GM11168 (cell line): ENCODE measurements around the gene PCDHGB4.
"Not testable (repeated sequence)": the region's sequence is repeated elsewhere in the genome, so short reads cannot be mapped to it uniquely, and the experiment has no call there.

Experiments
- in situ Hi-C: fragments of 300-500 bp; cut with MboI; formaldehyde crosslinking; loops from one replicate; pipeline ENCODE4 v1.12.0; 2022; ENCODE audit warnings: low sequenced_read_pairs; ENCODE audit not compliant: unreplicated experiment

The PCDHGB4 gene

DNA sequence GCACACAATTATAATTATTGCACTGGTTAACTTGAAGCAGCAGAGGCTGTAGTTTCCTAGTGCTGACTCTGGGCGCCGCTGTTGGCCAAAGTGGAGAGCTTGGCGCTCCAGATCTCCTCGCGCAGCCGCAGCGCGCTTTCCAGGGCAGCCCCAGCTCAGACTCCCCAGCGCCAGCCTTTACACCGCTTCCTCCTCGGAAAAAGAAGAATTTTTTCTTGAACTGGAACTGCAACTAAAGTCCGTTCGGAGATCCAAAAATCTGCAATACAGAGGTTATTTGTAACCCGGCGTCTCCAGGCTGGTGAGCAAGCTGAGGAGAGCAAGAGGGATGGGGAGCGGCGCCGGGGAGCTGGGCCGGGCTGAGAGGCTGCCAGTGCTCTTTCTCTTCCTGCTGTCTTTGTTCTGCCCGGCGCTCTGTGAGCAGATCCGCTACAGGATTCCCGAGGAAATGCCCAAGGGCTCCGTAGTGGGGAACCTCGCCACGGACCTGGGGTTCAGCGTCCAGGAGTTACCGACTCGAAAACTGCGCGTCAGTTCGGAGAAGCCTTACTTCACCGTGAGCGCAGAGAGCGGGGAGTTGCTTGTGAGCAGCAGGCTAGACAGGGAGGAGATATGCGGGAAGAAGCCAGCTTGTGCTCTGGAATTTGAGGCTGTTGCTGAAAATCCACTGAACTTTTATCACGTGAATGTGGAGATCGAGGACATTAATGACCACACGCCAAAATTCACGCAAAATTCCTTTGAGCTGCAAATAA lies at the start of gene PCDHGB4:
TSS of gene PCDHGB4 (plus strand) at position 142 of the 755 bp plus-strand sequence. CDS start at position 329, 187 bp downstream.
- in situ Hi-C loops, result not testable (repeated sequence)

- in situ Hi-C loops, result no loop called here
Observed at GRCh38 chr5:141338538-141339306, 48.8 kb upstream of the PCDHGB4 start, which contains the start of gene PCDHGA2. Gene PCDHGA2, plus strand, starts transcription at chr5:141338760.

DNA sequence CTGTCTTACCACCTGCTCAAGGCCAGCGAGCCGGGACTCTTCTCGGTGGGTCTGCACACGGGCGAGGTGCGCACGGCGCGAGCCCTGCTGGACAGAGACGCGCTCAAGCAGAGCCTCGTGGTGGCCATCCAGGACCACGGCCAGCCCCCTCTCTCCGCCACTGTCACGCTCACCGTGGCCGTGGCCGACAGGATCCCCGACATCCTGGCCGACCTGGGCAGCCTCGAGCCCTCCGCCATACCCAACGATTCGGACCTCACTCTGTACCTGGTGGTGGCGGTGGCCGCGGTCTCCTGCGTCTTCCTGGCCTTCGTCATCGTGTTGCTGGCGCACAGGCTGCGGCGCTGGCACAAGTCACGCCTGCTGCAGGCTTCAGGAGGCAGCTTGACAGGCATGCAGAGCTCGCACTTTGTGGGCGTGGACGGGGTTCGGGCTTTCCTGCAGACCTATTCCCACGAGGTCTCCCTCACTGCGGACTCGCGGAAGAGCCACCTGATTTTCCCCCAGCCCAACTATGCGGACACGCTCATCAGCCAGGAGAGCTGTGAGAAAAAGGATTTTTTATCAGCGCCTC lies 46.6 kb upstream of the PCDHGB4 start:
- in situ Hi-C loops, result not testable (repeated sequence)

- in situ Hi-C loops, result no loop called here
Observed at GRCh38 chr5:141342773-141343172, 44.7 kb upstream of the PCDHGB4 start.

DNA sequence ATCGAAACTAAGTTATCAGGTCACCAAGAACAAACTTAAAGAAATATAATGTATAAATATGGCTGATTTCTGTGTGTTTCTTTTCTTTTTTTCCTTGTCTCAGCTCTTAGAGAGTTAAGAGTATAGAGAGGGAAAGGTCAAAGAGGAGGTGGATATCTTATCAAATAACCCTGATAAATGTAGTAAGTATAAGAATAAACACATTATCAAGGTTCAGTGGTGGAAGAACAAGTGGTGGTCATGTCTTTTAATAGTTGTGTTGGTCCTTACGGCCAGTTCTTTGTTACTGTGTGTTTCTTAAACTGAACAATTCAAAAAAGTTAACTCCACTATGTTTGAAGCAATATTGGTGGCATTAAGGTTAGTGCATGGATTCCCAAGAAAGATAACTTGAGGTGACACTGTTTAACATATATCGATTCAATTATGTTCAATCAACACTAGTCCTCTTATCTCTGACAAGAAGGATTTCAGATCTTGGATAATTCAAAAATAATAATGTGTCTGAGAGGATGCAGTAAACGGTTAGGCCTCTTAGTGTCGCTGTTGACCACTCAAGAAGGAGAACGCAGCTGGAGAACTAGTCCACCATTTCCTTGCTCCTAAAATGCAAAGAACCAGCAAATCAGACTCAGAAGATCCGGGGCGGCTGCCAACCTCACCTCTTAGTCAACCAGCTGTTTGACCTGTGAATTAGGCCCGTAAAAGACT lies 44.1 kb upstream of the PCDHGB4 start, which contains the start of gene PCDHGA3:
TSS of gene PCDHGA3 (plus strand) at position 588 of the 711 bp plus-strand sequence. CDS start 205 bp downstream, outside the sequence.
- in situ Hi-C loops, result no loop called here

- in situ Hi-C loops, result no loop called here
Observed at GRCh38 chr5:141343953-141344463, 43.5 kb upstream of the PCDHGB4 start.

- in situ Hi-C loops, result no loop called here
Observed at GRCh38 chr5:141345327-141345726, 42.2 kb upstream of the PCDHGB4 start.

GRCh38 chr5:141346017-141346416 lies 41.5 kb upstream of the PCDHGB4 start:
- in situ Hi-C loops, result not testable (repeated sequence)

DNA sequence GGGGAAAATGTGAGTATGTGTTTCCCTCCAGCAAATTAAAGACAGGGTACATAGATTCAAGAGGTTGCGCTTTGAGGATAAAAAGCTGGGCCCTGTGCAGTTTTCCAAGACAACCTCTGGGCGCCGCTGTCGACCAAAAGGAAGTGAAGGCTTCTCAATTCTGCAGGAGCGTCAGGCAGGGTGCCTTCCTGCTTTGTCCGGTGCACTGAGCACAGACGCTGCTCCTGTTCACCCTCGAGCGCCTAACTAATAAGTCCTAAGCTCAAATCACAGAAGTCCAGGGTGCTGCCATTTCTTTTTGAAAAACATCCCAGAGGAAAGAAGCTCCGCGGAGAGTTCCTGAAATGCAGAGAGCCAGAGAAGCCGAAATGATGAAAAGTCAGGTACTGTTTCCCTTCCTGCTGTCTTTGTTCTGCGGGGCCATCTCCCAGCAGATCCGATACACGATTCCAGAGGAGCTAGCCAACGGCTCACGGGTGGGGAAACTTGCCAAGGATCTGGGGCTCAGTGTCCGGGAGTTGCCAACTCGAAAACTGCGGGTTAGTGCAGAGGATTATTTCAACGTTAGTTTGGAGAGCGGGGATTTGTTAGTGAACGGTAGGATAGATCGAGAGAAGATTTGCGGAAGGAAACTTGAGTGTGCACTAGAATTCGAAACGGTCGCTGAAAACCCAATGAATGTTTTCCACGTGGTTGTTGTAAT lies 37.4 kb upstream of the PCDHGB4 start, which contains the start of gene PCDHGB1:
TSS of gene PCDHGB1 (plus strand) at position 183 of the 703 bp plus-strand sequence. CDS start at position 345, 162 bp downstream.
- in situ Hi-C loops, result no loop called here

- in situ Hi-C loops, result no loop called here
Observed at GRCh38 chr5:141351591-141351990, 35.9 kb upstream of the PCDHGB4 start.

GRCh38 chr5:141354900-141355469 lies 32.5 kb upstream of the PCDHGB4 start, which contains the start of gene PCDHGA4:
Gene PCDHGA4, plus strand, starts transcription at chr5:141355021. Its CDS starts 87 bp downstream, at chr5:141355108.
- in situ Hi-C loops, result no loop called here

- in situ Hi-C loops, result no loop called here
Observed at GRCh38 chr5:141355641-141356040, 31.9 kb upstream of the PCDHGB4 start.

DNA sequence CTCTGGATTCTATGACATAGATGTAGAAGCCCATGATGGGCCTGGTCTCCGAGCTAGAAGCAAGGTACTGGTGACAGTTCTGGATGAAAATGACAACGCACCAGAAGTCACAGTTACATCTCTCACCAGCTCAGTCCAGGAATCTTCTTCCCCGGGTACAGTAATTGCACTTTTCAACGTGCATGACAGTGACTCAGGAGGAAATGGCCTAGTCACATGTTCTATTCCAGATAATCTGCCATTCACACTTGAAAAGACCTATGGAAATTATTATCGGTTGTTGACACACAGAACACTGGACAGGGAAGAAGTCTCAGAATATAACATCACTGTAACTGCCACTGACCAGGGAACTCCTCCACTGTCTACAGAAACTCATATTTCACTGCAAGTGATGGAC lies 31.4 kb upstream of the PCDHGB4 start:
- in situ Hi-C loops, result no loop called here

DNA sequence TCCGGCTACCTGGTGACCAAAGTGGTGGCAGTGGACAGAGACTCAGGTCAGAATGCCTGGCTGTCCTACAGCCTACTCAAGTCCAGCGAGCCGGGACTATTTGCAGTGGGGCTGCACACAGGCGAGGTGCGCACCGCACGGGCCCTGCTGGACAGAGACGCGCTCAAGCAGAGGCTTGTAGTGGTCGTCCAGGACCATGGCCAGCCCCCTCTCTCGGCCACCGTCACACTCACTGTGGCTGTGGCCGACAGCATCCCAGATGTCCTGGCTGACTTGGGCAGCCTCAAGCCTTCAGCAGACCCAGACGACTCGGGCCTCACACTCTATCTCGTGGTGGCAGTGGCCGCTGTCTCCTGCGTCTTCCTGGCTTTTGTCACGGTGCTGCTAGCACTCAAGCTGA lies 30.5 kb upstream of the PCDHGB4 start:
- in situ Hi-C loops, result no loop called here

DNA sequence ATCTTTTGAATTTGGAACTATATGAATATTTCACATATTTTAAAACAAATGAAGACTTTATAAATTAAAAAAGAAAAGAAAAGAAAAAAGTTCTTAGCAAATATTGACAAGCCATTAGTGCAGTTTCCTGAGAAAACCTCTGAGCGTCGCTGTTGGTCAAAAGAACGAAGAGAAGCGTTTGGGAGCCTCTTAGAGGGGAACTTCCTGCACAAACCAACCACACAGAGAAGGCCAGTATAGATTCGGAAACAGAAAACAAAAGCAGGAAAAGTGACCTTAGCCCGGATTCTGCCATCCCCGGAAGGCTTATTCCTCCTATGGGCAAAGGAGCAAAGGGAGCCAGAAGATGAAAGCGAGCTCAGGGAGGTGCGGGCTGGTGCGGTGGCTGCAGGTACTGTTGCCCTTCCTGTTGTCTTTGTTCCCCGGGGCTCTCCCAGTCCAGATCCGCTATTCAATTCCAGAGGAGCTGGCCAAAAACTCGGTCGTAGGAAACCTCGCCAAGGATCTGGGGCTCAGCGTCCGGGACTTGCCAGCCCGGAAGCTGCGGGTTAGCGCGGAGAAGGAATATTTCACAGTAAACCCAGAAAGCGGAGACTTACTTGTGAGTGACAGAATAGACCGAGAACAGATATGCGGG lies 27.6 kb upstream of the PCDHGB4 start, which contains the start of gene PCDHGB2:
TSS of gene PCDHGB2 (plus strand) at position 205 of the 637 bp plus-strand sequence. CDS start at position 347, 142 bp downstream.
- in situ Hi-C loops, result no loop called here

DNA sequence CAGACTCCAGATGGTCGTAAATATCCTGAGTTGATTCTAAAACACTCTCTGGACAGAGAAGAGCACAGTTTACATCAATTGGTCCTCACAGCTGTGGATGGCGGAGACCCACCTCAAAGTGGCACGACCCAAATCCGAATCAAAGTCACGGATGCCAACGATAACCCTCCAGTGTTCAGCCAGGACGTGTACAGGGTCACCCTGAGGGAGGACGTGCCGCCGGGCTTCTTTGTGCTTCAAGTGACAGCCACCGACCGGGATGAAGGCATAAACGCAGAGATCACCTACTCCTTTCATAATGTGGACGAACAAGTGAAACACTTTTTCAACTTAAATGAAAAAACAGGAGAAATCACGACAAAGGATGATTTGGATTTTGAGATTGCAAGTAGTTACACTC lies 26.8 kb upstream of the PCDHGB4 start:
- in situ Hi-C loops, result no loop called here

DNA sequence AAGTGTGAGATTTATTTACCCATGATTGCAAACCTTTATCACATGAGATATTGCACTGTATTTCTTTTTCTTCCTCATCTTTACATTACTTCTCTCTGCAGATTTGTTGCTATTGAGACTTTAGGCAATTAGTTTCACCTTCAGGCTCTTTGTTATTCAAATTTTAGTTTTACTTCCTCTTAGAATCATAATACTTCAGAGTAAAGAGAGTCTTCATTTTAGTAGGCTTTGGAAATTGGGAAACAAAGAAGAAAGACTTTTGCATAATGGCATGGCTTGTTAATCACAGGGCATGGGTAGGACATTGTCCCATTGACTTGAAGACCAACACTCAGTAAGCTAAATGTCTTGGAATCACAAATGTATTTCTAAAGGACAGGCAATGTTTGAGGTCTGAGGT lies 24.8 kb upstream of the PCDHGB4 start:
- in situ Hi-C loops, result no loop called here

GRCh38 chr5:141363952-141364660 lies 23.4 kb upstream of the PCDHGB4 start, which contains the start of gene PCDHGA5:
Gene PCDHGA5, plus strand, starts transcription at chr5:141364162. Its CDS starts 169 bp downstream, at chr5:141364331.
- in situ Hi-C loops, result no loop called here
